COLO829 (cell line): ENCODE data around the gene PTPRA.

Source experiments
- DNase-seq: peaks from one replicate; pipeline ENCODE4 v3.0.0; 2012; ENCODE audit warnings: low spot score

The PTPRA gene

GRCh38 chr20:2849529-2849928 lies 23.8 kb upstream of the PTPRA start:
- DNase-seq, result no peak

- no peak for DNase-seq
Observed at GRCh38 chr20:2851086-2851485, 22.2 kb upstream of the PTPRA start.

GRCh38 chr20:2858591-2858990 lies 14.7 kb upstream of the PTPRA start:
- no peak for DNase-seq

GRCh38 chr20:2859330-2860121 lies 13.8 kb upstream of the PTPRA start:
- DNase-seq, result no peak

GRCh38 chr20:2864626-2865025 lies 8.7 kb upstream of the PTPRA start:
- DNase-seq, result no peak

GRCh38 chr20:2865101-2865500 lies 8.2 kb upstream of the PTPRA start:
- DNase-seq, result no peak

GRCh38 chr20:2865630-2866029 lies 7.7 kb upstream of the PTPRA start:
- no peak for DNase-seq

GRCh38 chr20:2866236-2866635 lies 7.0 kb upstream of the PTPRA start:
- DNase-seq, result no peak

GRCh38 chr20:2867081-2867864 lies 6.0 kb upstream of the PTPRA start:
- no peak for DNase-seq

GRCh38 chr20:2869381-2869780 lies 3.9 kb upstream of the PTPRA start:
- DNase-seq, result no peak

- DNase-seq, result no peak
Observed at GRCh38 chr20:2871111-2871465, 2.2 kb upstream of the PTPRA start.

- no peak for DNase-seq
Observed at GRCh38 chr20:2871661-2872458, 1.4 kb upstream of the PTPRA start.

- no peak for DNase-seq
Observed at GRCh38 chr20:2872459-2873009, 747 bp upstream of the PTPRA start.

- DNase-seq, result no peak
Observed at GRCh38 chr20:2873747-2874041, 413 bp downstream of the PTPRA start.

GRCh38 chr20:2874456-2874855 lies 1.2 kb downstream of the PTPRA start:
- DNase-seq, result no peak

- no peak for DNase-seq
Observed at GRCh38 chr20:2875690-2876203, 2.5 kb downstream of the PTPRA start.

GRCh38 chr20:2878515-2878914 lies 5.2 kb downstream of the PTPRA start:
- no peak for DNase-seq

GRCh38 chr20:2879146-2879545 lies 5.9 kb downstream of the PTPRA start:
- DNase-seq, result no peak

- DNase-seq, result no peak
Observed at GRCh38 chr20:2880650-2881049, 7.4 kb downstream of the PTPRA start.

- DNase-seq, result no peak
Observed at GRCh38 chr20:2883726-2884637, 10.7 kb downstream of the PTPRA start.

GRCh38 chr20:2887715-2888114 lies 14.4 kb downstream of the PTPRA start:
- DNase-seq, result no peak
